Neuronal stem cell (in vitro differentiated cells): ENCODE measurements around the gene MBIP.

Experiments used
- DNase-seq: peaks from one replicate; pipeline ENCODE4 v3.0.0-alpha.2; 2013; ENCODE audit warnings: low spot score
- H2AFZ ChIP-seq: one replicate; pipeline ENCODE4 v1.6.1; 2013; ENCODE audit warnings: mild to moderate bottlenecking, low read length, inconsistent platforms
- H2AK5ac ChIP-seq: 2 replicates; pipeline ENCODE4 v1.6.1; 2013; ENCODE audit warnings: low read depth, mild to moderate bottlenecking, inconsistent platforms, low read length, moderate library complexity, mixed read lengths
- H2BK120ac ChIP-seq: 2 replicates; pipeline ENCODE4 v1.6.1; 2013; ENCODE audit warnings: low read depth, mild to moderate bottlenecking, inconsistent platforms, low read length, moderate library complexity, mixed read lengths
- H2BK12ac ChIP-seq: one replicate; pipeline ENCODE4 v1.6.1; 2013; ENCODE audit warnings: low read length, inconsistent platforms
- H2BK15ac ChIP-seq: 2 replicates; pipeline ENCODE4 v1.6.1; 2013; ENCODE audit warnings: mild to moderate bottlenecking, low read length, inconsistent platforms, mixed read lengths
- H2BK5ac ChIP-seq: one replicate; pipeline ENCODE4 v1.6.1; 2013; ENCODE audit warnings: inconsistent platforms, mild to moderate bottlenecking, low read length, moderate library complexity
- H3K14ac ChIP-seq: one replicate; pipeline ENCODE4 v1.6.1; 2013; ENCODE audit warnings: low read length, inconsistent platforms
- H3K18ac ChIP-seq: 2 replicates; pipeline ENCODE4 v1.6.1; 2013; ENCODE audit warnings: low read length, inconsistent platforms
- H3K23ac ChIP-seq: 2 replicates; pipeline ENCODE4 v1.6.1; 2013; ENCODE audit warnings: low read depth, mild to moderate bottlenecking, mixed read lengths, low read length, inconsistent platforms; ENCODE audit not compliant: poor library complexity
- H3K27ac ChIP-seq: replicated peaks from 3 replicates; pipeline ENCODE4 v1.5.1; 2013; ENCODE audit warnings: low read length, inconsistent platforms
- H3K27me3 ChIP-seq, 3 experiments: 2 replicates each; pipeline ENCODE4 v1.6.1; 2013; ENCODE audit warnings: low read length in 3 of 3, mild to moderate bottlenecking in 2 of 3, inconsistent platforms in 1 of 3, low read depth in 1 of 3, mixed read lengths in 1 of 3, moderate library complexity in 1 of 3; ENCODE audit not compliant: control insufficient read depth in 3 of 3, insufficient read depth in 3 of 3
- H3K36me3 ChIP-seq, 2 donors: replicated peaks in 1 of 2; 2 replicates each; pipeline ENCODE4 v1.6.1; 2013; ENCODE audit warnings: low read length in 2 of 2; ENCODE audit not compliant: control insufficient read depth in 2 of 2, insufficient read depth in 2 of 2
- H3K4ac ChIP-seq: 2 replicates; pipeline ENCODE4 v1.6.1; 2013; ENCODE audit warnings: inconsistent platforms, mild to moderate bottlenecking, low read length, moderate library complexity
- H3K4me1 ChIP-seq, 2 donors: 1 replicate in 1 of 2; 2 replicates in 1 of 2; pipeline ENCODE4 v1.6.1; 2013; ENCODE audit warnings: low read length in 2 of 2, low read depth in 1 of 2; ENCODE audit not compliant: control insufficient read depth in 2 of 2, insufficient read depth in 1 of 2
- H3K4me2 ChIP-seq: one replicate; pipeline ENCODE4 v1.6.1; 2013; ENCODE audit warnings: mild to moderate bottlenecking, low read length, inconsistent platforms; ENCODE audit not compliant: insufficient read depth, poor library complexity, severe bottlenecking
- H3K4me3 ChIP-seq, 2 donors: 2 replicates each; pipeline ENCODE4 v1.5.1; 2013; ENCODE audit warnings: low read length in 2 of 2, mild to moderate bottlenecking in 2 of 2, inconsistent platforms in 1 of 2, moderate library complexity in 1 of 2
- H3K79me1 ChIP-seq: one replicate; pipeline ENCODE4 v1.6.1; 2013; ENCODE audit warnings: low read depth, mild to moderate bottlenecking, inconsistent platforms, low read length, moderate library complexity
- H3K9ac ChIP-seq: one replicate; pipeline ENCODE4 v1.6.1; 2013; ENCODE audit warnings: mild to moderate bottlenecking, low read depth, low read length, inconsistent platforms; ENCODE audit not compliant: poor library complexity
- H3K9me3 ChIP-seq, 2 donors: replicated peaks in 1 of 2; 2 replicates each; pipeline versions ENCODE3 to v1.6.1; 2013; ENCODE audit warnings: low read length in 2 of 2, mild to moderate bottlenecking in 2 of 2, inconsistent platforms in 1 of 2, low read depth in 1 of 2, mixed read lengths in 1 of 2, moderate library complexity in 1 of 2; ENCODE audit not compliant: control insufficient read depth in 2 of 2, insufficient read depth in 1 of 2
- H4K8ac ChIP-seq: one replicate; pipeline ENCODE4 v1.6.1; 2013; ENCODE audit warnings: low read depth, mild to moderate bottlenecking, inconsistent platforms, low read length, moderate library complexity
- H4K91ac ChIP-seq: one replicate; pipeline ENCODE4 v1.6.1; 2013; ENCODE audit warnings: low read length, low read depth, mild to moderate bottlenecking, inconsistent platforms; ENCODE audit not compliant: poor library complexity
- WGBS, 2 donors: extraction: QIAGEN DNeasy Blood & Tissue Kit; methylation state at CpG; one replicate each; pipeline ENCODE4 v1.1.7; 2013; ENCODE audit warnings: missing lambda C conversion rate in 2 of 2, mixed read lengths in 1 of 2; ENCODE audit not compliant: insufficient read length in 2 of 2, insufficient replicate concordance in 1 of 2; ENCODE audit errors: extremely low coverage in 2 of 2; 5-methylcytosine and 5-hydroxymethylcytosine counted together

The MBIP gene

GRCh38 chr14:36363704-36364103 lies 43.3 kb upstream of the MBIP start:
- no peak overlapping the region for H3K4me3 ChIP-seq
- H3K9me3 ChIP-seq, result no peaks in the 10 kb centered on the region
- H4K91ac ChIP-seq, result no peak overlapping the region
- no peak overlapping the region for H2BK5ac ChIP-seq
- H2AK5ac ChIP-seq, result no peak overlapping the region
- no peaks in the 10 kb centered on the region for H3K36me3 ChIP-seq
- no peak overlapping the region for H3K23ac ChIP-seq
- WGBS, 2 donors, result no CpG with 5 or more reads among the region's 2 CpGs
- H3K27me3 ChIP-seq, result peaks cover 0 to 68% (median 0%) of the 10 kb centered on the region in 3 experiments
- no peak overlapping the region for H3K4ac ChIP-seq
- no peak for DNase-seq
- H2BK15ac ChIP-seq, result no peak overlapping the region
- no peak overlapping the region for H2AFZ ChIP-seq
- no peak overlapping the region for H4K8ac ChIP-seq
- H3K14ac ChIP-seq, result no peak overlapping the region
- no peak overlapping the region for H2BK12ac ChIP-seq
- peaks cover 0 to 2% of the 10 kb centered on the region in 2 donors for H3K4me1 ChIP-seq
- H3K9ac ChIP-seq, result no peak overlapping the region
- H3K27ac ChIP-seq, result no peak overlapping the region
- H3K4me2 ChIP-seq, result no peak overlapping the region
- no peaks in the 10 kb centered on the region for H3K79me1 ChIP-seq
- H3K18ac ChIP-seq, result no peak overlapping the region
- H2BK120ac ChIP-seq, result no peak overlapping the region

DNA sequence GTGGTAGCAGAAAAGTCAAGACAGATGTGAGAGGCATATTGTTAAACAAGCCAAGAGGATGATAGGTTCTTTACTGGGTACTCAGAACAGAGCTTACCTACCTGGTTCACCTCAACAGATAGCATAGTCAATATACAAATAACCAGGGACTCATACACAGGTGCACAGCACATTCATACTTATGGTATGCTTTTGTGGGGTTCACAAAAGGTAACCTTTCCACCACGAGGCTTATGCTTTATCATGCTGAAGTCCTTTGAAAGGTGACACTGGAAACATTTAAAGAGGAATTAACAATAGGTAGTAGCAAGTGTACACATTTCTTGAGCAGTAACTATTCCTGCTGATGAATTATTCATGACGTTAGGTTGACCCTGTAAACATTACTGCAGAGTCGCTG lies 42.2 kb upstream of the MBIP start:
- Histone ChIP-seq H3K4me3 (no peak overlapping the region), H3K4me1 (peaks cover 0 to 2% of the 10 kb centered on the region in 2 donors), H4K8ac (no peak overlapping the region), H2AK5ac (no peak overlapping the region), H3K18ac (no peak overlapping the region), H2BK12ac (no peak overlapping the region), H2BK5ac (no peak overlapping the region), H3K9ac (no peak overlapping the region), H3K27ac (no peak overlapping the region), H3K4me2 (no peak overlapping the region), H2AFZ (no peak overlapping the region), H3K36me3 (no peaks in the 10 kb centered on the region), H3K23ac (no peak overlapping the region), H3K79me1 (no peaks in the 10 kb centered on the region), H4K91ac (no peak overlapping the region), H3K14ac (no peak overlapping the region), H3K9me3 (no peaks in the 10 kb centered on the region), H3K4ac (no peak overlapping the region), H2BK120ac (no peak overlapping the region), H3K27me3 (peaks cover 0 to 63% (median 0%) of the 10 kb centered on the region in 3 experiments), H2BK15ac (no peak overlapping the region)
- no peak for DNase-seq
- WGBS, 2 donors, result no CpG with 5 or more reads among the region's 3 CpGs

DNA sequence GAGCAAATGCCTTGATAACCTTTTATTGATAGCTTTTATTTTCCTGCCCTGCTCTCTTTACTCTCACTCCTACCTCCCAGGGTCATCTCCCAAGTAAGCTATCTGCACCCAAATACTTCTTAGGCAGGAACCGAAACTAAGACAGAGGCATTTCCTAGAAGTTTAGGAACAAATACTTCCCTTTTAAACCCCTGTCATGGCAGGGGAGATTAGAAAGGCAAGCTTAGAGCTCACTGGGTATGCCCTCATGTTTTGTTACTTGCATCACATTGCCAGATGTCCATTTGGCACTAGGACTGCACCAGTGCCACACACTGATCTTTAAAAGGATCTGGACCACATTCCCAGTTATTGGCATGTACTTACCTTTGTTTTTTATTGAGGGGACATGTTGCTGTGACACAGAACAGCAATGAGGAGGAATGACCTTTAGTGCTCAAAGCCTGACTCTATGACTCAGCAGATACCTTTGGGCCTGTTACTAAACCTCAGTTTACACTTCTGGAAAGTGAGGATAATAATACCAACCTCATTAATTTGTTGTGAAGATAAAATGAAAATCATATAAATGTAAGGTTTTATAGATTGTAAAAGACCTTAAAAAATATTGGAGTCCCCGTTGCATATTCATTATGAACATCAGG lies 40.9 kb upstream of the MBIP start:
- Histone ChIP-seq H2AK5ac (no peak overlapping the region), H3K4me1 (peaks cover 0 to 2% of the 10 kb centered on the region in 2 donors), H3K18ac (no peak overlapping the region), H2AFZ (no peak overlapping the region), H4K91ac (no peak overlapping the region), H3K23ac (no peak overlapping the region), H3K4me3 (no peak overlapping the region), H2BK15ac (no peak overlapping the region), H3K9me3 (no peaks in the 10 kb centered on the region), H3K27me3 (peaks cover 0 to 52% (median 0%) of the 10 kb centered on the region in 3 experiments), H3K36me3 (no peaks in the 10 kb centered on the region), H3K9ac (no peak overlapping the region), H3K14ac (no peak overlapping the region), H2BK120ac (no peak overlapping the region), H3K4ac (no peak overlapping the region), H3K27ac (no peak overlapping the region), H2BK5ac (no peak overlapping the region), H3K4me2 (no peak overlapping the region), H4K8ac (no peak overlapping the region), H3K79me1 (no peaks in the 10 kb centered on the region), H2BK12ac (no peak overlapping the region)
- DNase-seq, result no peak
- WGBS, 2 donors, result no CpG with 5 or more reads among the region's 2 CpGs

DNA sequence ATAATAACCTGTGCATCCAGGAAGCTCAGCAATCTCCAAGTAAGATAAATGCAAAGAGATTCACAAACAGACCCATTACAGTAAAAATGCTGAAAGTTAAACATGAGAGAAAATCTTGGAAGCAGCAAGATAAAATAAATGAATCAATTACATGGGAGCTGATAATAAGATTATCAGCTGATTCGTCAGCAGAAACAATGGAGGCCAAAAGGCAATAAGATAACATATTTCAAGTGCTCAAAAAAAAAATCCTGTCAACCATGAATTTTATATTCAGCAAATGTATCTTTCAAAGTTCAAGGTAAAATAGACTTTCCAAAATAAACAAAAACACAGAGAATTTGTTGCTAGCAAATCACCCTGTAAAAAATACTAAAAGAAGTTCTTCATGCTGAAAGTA lies 36.4 kb upstream of the MBIP start:
- Histone ChIP-seq H3K4me3 (no peak overlapping the region), H3K23ac (no peak overlapping the region), H2AFZ (no peak overlapping the region), H3K14ac (no peak overlapping the region), H2BK15ac (no peak overlapping the region), H3K9ac (no peak overlapping the region), H2AK5ac (no peak overlapping the region), H2BK12ac (no peak overlapping the region), H3K36me3 (no peaks in the 10 kb centered on the region), H4K8ac (no peak overlapping the region), H2BK5ac (no peak overlapping the region), H3K27ac (no peak overlapping the region), H3K4ac (no peak overlapping the region), H4K91ac (no peak overlapping the region), H3K4me2 (no peak overlapping the region), H3K18ac (no peak overlapping the region), H3K4me1 (no peaks in the 10 kb centered on the region), H2BK120ac (no peak overlapping the region), H3K9me3 (peaks cover 0 to 4% of the 10 kb centered on the region in 2 donors), H3K27me3 (peaks cover 0 to 16% (median 0%) of the 10 kb centered on the region in 3 experiments), H3K79me1 (no peaks in the 10 kb centered on the region)
- no CpG with 5 or more reads among the region's 1 CpG for WGBS, 2 donors
- DNase-seq, result no peak
